HepG2 (cell line): ENCODE results near the gene LAMTOR1. TPM values are rescaled to one million over a fixed set of nuclear protein-coding genes. Genes with fewer than 3 reads are reported as not detected.
A peak's percentile ranks its signal among the peaks of the same experiment; 100 is the strongest.

Experiments used
- ATM ChIP-seq: fragments of 450-650 bp; IDR thresholded peaks from 2 replicates; pipeline ENCODE4 v1.7.1; 2017; ENCODE audit warnings: mild to moderate bottlenecking, borderline replicate concordance
- GATAD2A ChIP-seq: IDR thresholded peaks from 2 replicates; pipeline ENCODE4 v1.6.1; 2016
- GFI1 ChIP-seq: sonication (generic); formaldehyde crosslinking; IDR thresholded peaks from 2 replicates; pipeline ENCODE4 v1.5.0; 2020; ENCODE audit warnings: missing genetic modification reagents, mild to moderate bottlenecking, borderline replicate concordance
- HNRNPH1 ChIP-seq: fragments of 200-400 bp; formaldehyde crosslinking; optimal IDR thresholded peaks from 2 replicates; pipeline ENCODE3; 2017; ENCODE audit warnings: mild to moderate bottlenecking, low read depth, low read length
- MEF2D ChIP-seq: sonication (generic); formaldehyde crosslinking; IDR thresholded peaks from 2 replicates; pipeline ENCODE4 v1.5.1; 2020; ENCODE audit warnings: mild to moderate bottlenecking, missing genetic modification reagents
- MIER3 ChIP-seq: IDR thresholded peaks from 2 replicates; pipeline ENCODE4 v1.6.1; 2016; ENCODE audit warnings: missing compliant biosample characterization, borderline replicate concordance
- ZNF160 ChIP-seq: sonication (generic); formaldehyde crosslinking; IDR thresholded peaks from 2 replicates; pipeline ENCODE4 v1.8.0; 2022; ENCODE audit warnings: mild to moderate bottlenecking, inconsistent platforms, missing genetic modification reagents
- ZNF235 ChIP-seq: sonication (generic); formaldehyde crosslinking; IDR thresholded peaks from 2 replicates; pipeline ENCODE4 v1.8.1; 2023; ENCODE audit warnings: mild to moderate bottlenecking, missing genetic modification reagents, borderline replicate concordance
- ZNF761 ChIP-seq: sonication (generic); formaldehyde crosslinking; conservative IDR thresholded peaks from 2 replicates; pipeline ENCODE4 v1.4.0; 2020; ENCODE audit warnings: mild to moderate bottlenecking, missing genetic modification reagents
- ZNF776 ChIP-seq: sonication (generic); formaldehyde crosslinking; IDR thresholded peaks from 2 replicates; pipeline ENCODE4 v1.4.0; 2020; ENCODE audit warnings: mild to moderate bottlenecking, missing genetic modification reagents
- polyA plus RNA-seq, 8 experiments: library from polyadenylated mRNA; depleted of rRNA in 3 of 8; stranded (reverse) in 7 of 8; unstranded in 1 of 8; fragments of >200 nt; fragmentation: Illumina TruSeq in 4 of 8; extraction: Trizol in 4 of 8; gene quantifications; 2 replicates each; pipeline versions ENCODE4 v1.2.1 to v1.2.3, GENCODE V29; 2011 to 2016; ENCODE audit warnings: low read depth in 4 of 8, missing spikeins in 1 of 8, mixed read lengths in 1 of 8; ENCODE audit not compliant: insufficient read depth in 1 of 8
- total RNA-seq, 5 experiments: library from RNA; depleted of rRNA; stranded (reverse); fragments of >200 nt; fragmentation: Illumina TruSeq; extraction: Trizol; gene quantifications; 2 replicates each; pipeline ENCODE4 v1.2.3, GENCODE V29; 2016; ENCODE audit warnings: low read depth in 1 of 5
- TF ChIP-seq, protein P1 (sequence below): sonication (generic); formaldehyde crosslinking; IDR thresholded peaks from 2 replicates; pipeline ENCODE4 v1.5.0; 2020; ENCODE audit warnings: mild to moderate bottlenecking, missing genetic modification reagents, moderate library complexity
- TF ChIP-seq, protein P2 (sequence below): sonication (generic); formaldehyde crosslinking; IDR thresholded peaks from 2 replicates; pipeline ENCODE4 v1.4.0; 2020; ENCODE audit warnings: mild to moderate bottlenecking, missing genetic modification reagents
- TF ChIP-seq, protein P3 (sequence below): sonication (generic); formaldehyde crosslinking; IDR thresholded peaks from 2 replicates; pipeline ENCODE4 v1.4.0; 2020; ENCODE audit warnings: mild to moderate bottlenecking, low read depth, missing genetic modification reagents
- TF ChIP-seq, protein P4 (sequence below): sonication (generic); formaldehyde crosslinking; IDR thresholded peaks from 2 replicates; pipeline ENCODE4 v1.4.0; 2020; ENCODE audit warnings: missing genetic modification reagents, borderline replicate concordance
- TF ChIP-seq, protein P5 (sequence below): IDR thresholded peaks from 2 replicates; pipeline ENCODE4 v1.6.1; 2016; ENCODE audit warnings: missing genetic modification reagents, missing compliant biosample characterization

The LAMTOR1 gene
- total and polyA plus RNA-seq, 2 of the 13 experiments (the other 11 are each of a cell fraction or from before 2014, with no cell fraction given) = 60.4 to 66.0 TPM

DNA sequence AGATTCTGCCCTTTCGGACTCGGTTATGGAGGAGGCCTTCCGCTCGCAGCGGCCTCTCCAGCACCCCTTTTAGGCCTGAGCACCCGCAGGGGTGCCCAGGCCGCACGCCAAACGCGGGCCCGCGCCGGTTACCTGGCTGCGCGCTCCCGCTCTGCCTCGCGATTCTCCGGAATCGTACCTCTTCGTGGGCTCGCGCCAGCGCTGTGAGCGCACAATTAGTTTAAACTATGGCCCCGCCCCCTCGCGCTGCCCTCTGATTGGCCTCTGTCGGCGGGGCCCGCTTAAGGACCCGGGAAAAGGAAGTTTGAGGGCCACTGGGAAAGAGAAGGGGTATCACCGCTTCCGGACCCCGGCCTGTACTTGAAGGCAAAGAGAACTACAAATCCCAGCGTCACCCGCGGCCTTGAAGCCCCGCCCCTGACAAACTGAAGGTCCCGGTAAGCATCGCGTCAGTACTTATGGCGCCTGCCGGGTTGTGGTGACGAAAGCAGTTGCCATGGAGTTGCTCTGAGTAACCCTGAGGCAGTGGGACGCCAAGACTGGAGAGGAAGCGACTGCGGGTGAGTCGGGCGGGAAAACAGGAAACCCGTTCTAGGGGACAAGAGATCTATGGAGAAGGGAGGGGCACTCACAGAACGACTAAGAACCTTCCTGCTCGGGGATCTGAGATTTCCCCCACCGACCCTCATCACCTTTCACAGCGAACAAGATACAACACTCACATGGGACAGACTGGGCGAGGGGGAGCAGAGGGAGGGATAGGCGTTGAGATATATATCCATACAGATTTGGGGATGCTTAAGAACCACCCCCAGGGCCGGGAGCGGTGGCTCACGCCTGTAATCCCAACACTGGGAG, 22.5 kb downstream of the LAMTOR1 start, which contains the start of the genes LRRC51 and NUMA1 (continued):
- TF ChIP-seq, protein P1, sequence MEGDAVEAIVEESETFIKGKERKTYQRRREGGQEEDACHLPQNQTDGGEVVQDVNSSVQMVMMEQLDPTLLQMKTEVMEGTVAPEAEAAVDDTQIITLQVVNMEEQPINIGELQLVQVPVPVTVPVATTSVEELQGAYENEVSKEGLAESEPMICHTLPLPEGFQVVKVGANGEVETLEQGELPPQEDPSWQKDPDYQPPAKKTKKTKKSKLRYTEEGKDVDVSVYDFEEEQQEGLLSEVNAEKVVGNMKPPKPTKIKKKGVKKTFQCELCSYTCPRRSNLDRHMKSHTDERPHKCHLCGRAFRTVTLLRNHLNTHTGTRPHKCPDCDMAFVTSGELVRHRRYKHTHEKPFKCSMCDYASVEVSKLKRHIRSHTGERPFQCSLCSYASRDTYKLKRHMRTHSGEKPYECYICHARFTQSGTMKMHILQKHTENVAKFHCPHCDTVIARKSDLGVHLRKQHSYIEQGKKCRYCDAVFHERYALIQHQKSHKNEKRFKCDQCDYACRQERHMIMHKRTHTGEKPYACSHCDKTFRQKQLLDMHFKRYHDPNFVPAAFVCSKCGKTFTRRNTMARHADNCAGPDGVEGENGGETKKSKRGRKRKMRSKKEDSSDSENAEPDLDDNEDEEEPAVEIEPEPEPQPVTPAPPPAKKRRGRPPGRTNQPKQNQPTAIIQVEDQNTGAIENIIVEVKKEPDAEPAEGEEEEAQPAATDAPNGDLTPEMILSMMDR = no peak
- TF ChIP-seq GATAD2A (CRISPR knock-in tag) = peak; percentile 34; the same call in 1 of the 2 replicates
- TF ChIP-seq MEF2D (CRISPR knock-in tag) = 0 out of 2 replicates have a peak, but pooled peaks have one; percentile 39
- TF ChIP-seq MIER3 (CRISPR knock-in tag) = peak; percentile 50; the same call in 1 of the 2 replicates
- TF ChIP-seq GFI1 (CRISPR knock-in tag) = no peak
- TF ChIP-seq, protein P2, sequence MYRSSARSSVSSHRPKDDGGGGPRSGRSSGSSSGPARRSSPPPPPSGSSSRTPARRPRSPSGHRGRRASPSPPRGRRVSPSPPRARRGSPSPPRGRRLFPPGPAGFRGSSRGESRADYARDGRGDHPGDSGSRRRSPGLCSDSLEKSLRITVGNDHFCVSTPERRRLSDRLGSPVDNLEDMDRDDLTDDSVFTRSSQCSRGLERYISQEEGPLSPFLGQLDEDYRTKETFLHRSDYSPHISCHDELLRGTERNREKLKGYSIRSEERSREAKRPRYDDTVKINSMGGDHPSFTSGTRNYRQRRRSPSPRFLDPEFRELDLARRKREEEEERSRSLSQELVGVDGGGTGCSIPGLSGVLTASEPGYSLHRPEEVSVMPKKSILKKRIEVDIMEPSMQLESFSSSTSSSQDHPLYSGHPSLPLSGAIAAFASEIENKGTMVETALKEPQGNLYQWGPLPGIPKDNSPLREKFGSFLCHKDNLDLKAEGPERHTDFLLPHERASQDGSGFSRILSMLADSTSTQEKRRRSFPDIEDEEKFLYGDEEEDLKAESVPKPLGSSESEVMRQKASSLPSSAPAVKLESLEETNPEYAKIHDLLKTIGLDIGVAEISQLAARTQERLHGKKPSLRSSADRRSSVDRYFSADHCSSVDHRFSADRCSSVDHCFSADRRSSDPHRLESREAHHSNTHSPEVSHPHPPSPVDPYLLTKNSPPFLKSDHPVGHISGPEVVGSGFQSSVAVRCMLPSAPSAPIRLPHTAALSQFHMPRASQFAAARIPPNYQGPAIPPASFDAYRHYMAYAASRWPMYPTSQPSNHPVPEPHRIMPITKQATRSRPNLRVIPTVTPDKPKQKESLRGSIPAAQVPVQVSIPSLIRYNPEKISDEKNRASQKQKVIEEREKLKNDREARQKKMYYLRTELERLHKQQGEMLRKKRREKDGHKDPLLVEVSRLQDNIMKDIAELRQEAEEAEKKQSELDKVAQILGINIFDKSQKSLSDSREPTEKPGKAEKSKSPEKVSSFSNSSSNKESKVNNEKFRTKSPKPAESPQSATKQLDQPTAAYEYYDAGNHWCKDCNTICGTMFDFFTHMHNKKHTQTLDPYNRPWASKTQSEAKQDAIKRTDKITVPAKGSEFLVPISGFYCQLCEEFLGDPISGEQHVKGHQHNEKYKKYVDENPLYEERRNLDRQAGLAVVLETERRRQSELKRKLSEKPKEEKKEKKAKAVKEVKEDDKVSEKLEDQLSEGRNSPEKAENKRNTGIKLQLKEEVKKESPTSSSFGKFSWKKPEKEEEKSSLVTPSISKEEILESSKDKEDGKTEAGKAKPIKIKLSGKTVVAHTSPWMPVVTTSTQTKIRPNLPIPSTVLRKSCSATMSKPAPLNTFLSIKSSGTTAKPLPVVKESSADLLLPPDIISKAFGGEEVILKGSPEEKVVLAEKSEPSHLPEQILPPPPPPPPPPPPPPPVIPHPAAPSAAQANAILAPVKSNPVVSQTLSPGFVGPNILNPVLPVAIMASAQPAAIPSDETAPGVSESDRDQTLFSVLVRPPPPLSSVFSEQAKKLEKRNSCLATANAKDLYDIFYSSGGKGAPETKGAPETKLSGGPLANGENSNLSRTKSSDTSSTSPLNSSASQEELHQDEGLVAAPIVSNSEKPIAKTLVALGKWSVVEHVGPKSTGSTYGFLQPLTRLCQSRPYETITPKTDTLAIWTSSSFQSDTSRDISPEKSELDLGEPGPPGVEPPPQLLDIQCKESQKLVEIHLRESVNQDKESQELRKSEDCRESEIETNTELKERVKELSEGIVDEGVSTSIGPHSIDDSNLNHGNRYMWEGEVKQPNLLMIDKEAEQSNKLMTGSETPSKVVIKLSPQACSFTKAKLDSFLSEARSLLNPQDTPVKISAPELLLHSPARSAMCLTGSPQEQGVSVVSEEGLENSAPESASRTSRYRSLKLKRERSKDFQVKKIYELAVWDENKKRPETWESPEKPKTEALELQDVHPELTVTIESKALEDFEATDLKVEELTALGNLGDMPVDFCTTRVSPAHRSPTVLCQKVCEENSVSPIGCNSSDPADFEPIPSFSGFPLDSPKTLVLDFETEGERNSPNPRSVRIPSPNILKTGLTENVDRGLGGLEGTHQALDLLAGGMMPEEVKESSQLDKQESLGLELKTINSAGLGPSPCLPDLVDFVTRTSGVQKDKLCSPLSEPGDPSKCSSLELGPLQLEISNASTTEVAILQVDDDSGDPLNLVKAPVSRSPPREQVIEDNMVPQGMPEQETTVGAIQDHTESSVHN = no peak
- TF ChIP-seq, protein P3, sequence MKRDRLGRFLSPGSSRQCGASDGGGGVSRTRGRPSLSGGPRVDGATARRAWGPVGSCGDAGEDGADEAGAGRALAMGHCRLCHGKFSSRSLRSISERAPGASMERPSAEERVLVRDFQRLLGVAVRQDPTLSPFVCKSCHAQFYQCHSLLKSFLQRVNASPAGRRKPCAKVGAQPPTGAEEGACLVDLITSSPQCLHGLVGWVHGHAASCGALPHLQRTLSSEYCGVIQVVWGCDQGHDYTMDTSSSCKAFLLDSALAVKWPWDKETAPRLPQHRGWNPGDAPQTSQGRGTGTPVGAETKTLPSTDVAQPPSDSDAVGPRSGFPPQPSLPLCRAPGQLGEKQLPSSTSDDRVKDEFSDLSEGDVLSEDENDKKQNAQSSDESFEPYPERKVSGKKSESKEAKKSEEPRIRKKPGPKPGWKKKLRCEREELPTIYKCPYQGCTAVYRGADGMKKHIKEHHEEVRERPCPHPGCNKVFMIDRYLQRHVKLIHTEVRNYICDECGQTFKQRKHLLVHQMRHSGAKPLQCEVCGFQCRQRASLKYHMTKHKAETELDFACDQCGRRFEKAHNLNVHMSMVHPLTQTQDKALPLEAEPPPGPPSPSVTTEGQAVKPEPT (CRISPR knock-in tag) = no peak
- TF ChIP-seq ZNF776 (CRISPR knock-in tag) = no peak
- no peak for TF ChIP-seq ZNF761 (CRISPR knock-in tag)
- no peak for TF ChIP-seq HNRNPH1
- 0 out of 2 replicates have a peak, but pooled peaks have one; percentile 49 for TF ChIP-seq ZNF160
- TF ChIP-seq, protein P4, sequence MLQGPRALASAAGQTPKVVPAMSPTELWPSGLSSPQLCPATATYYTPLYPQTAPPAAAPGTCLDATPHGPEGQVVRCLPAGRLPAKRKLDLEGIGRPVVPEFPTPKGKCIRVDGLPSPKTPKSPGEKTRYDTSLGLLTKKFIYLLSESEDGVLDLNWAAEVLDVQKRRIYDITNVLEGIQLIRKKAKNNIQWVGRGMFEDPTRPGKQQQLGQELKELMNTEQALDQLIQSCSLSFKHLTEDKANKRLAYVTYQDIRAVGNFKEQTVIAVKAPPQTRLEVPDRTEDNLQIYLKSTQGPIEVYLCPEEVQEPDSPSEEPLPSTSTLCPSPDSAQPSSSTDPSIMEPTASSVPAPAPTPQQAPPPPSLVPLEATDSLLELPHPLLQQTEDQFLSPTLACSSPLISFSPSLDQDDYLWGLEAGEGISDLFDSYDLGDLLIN (CRISPR knock-in tag) = peak; percentile 26; the same call in 1 of the 2 replicates
- no peak for TF ChIP-seq ZNF235 (CRISPR knock-in tag)
- TF ChIP-seq, protein P5, sequence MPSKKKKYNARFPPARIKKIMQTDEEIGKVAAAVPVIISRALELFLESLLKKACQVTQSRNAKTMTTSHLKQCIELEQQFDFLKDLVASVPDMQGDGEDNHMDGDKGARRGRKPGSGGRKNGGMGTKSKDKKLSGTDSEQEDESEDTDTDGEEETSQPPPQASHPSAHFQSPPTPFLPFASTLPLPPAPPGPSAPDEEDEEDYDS (CRISPR knock-in tag) = peak; percentile 85
- TF ChIP-seq ATM = no peak
